Heart left ventricle (tissue), 13 donors: ENCODE data around the gene CENPX.

Experiments used
- POLR2A ChIP-seq, 2 donors: fragments of 450-650 bp; IDR thresholded peaks; one replicate each; pipeline ENCODE4 v1.6.1; 2017; ENCODE audit warnings: antibody characterized with exemption in 2 of 2, mild to moderate bottlenecking in 2 of 2, moderate library complexity in 2 of 2
- TF ChIP-seq, protein P1 (sequence below), 12 donors: fragments of 200-600 bp; sonication (generic) in 4 of 12; IDR thresholded peaks; one replicate each; pipeline versions ENCODE4 v1.5.0 to v1.8.0; 2018 to 2022; ENCODE audit warnings: antibody characterized with exemption in 12 of 12, mild to moderate bottlenecking in 5 of 12
- donor health status: ischemic (EF 13 %, LVEDD 7.1; RV severe dilation, severe dysfunction).
- donor health status: DM: no; HTN: yes; CAD: no.
- donor health status: DM: no; HTN: no; CAD: no.
- donor health status: ischemic (EF 25% LVEDD 6.9; RV normal size, moderate dysfunction).
- donor health status: ischemic (EF 25% LVEDD 5.7; RV mildly dilated, moderate dysfunction).
- donor health status: ischemic (EF 35%, LVEDD 5.7; RV mildly dilated, moderate dysfunction).
- donor health status: nonischemic (EF 11% LVEDD 7.7; RV severe dilation, severe dysfunction).
- donor health status: DM: yes; HTN: yes; CAD: no.
- donor health status: PGD.
- donor health status: ischemic (EF 29% LVEDD 5.4; RV normal size, mild dysfunction).
- donor health status: nonischemic (EF 23%, LVEDD 6.1; RV moderate dilation, normal function).

DNA sequence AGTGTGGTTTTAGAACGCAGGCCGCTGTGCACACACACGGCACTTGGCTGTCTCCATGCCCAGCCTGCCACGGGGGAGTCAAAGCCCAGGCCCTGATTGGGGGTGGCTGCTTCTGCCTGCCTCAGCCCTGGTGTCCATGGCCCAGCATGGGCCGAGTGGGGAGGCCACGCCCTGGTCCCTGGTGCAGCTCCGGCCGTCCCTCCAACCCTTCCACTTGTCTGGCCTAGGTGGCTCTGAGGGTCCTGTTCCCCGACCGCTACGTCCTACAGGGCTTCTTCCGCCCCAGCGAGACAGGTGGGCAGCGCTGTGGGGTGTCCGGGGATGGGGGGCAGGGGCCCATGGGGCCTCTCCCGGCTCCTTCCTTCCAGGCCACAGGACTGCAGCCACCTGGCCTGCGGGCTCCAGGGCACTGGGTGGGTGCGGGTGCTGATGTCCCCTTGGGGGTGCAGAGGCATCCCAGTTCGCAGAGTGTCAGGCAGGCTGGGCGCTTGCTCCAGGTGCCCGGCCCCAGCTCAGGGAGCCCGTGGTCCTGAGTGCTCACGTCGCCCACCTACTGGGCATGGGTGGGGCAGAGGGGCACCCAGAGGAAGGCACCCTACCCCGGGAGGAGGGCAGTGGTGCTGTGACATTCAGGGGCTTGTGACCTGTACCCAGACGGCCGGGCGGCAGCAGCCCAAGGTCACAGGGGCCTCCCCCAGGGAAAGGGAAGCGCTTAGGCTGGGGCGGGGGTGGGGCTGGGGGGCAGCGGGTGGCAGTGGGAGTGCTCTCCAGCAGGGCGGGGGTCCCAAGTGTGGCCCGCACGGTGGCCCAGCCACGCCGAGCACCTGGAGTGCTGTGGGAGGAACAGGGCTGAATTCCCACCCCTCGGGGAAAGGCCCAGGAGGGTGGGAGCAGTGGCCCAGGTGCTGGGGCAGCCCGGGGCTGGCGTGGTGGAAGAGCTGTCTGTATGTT lies 11.8 kb downstream of the CENPX start:
- TF ChIP-seq, protein P1, sequence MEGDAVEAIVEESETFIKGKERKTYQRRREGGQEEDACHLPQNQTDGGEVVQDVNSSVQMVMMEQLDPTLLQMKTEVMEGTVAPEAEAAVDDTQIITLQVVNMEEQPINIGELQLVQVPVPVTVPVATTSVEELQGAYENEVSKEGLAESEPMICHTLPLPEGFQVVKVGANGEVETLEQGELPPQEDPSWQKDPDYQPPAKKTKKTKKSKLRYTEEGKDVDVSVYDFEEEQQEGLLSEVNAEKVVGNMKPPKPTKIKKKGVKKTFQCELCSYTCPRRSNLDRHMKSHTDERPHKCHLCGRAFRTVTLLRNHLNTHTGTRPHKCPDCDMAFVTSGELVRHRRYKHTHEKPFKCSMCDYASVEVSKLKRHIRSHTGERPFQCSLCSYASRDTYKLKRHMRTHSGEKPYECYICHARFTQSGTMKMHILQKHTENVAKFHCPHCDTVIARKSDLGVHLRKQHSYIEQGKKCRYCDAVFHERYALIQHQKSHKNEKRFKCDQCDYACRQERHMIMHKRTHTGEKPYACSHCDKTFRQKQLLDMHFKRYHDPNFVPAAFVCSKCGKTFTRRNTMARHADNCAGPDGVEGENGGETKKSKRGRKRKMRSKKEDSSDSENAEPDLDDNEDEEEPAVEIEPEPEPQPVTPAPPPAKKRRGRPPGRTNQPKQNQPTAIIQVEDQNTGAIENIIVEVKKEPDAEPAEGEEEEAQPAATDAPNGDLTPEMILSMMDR (IDR thresholded peaks at IDR 0.05): no peak
- no peak for TF ChIP-seq POLR2A (IDR thresholded peaks at IDR 0.05)
